Smooth muscle cell (in vitro differentiated cells): Measurements from ENCODE around the gene PNLIPRP3. TPM values are rescaled to one million over a fixed set of nuclear protein-coding genes. Genes with fewer than 3 reads are reported as not detected.
A peak's percentile ranks its signal among the peaks of the same experiment; 100 is the strongest.

Source experiments
- DNase-seq: peaks from one replicate; lab custom pipeline; 2025; ENCODE audit not compliant: unreplicated experiment; lab: John Stamatoyannopoulos, UW
- H2AFZ ChIP-seq: fragments of 200-600 bp; sonication (generic); 2 replicates; pipeline ENCODE4 v1.6.0; 2016; ENCODE audit warnings: antibody characterized with exemption, low read depth, mild to moderate bottlenecking
- H3F3A ChIP-seq: fragments of 200-600 bp; sonication (generic); 2 replicates; pipeline ENCODE4 v1.6.0; 2017; ENCODE audit warnings: antibody characterized with exemption, low read depth
- H3K27ac ChIP-seq: fragments of 200-600 bp; sonication (generic); 2 replicates; pipeline ENCODE4 v1.5.1; 2016; ENCODE audit warnings: low read depth, mild to moderate bottlenecking
- H3K27me3 ChIP-seq: fragments of 200-600 bp; sonication (generic); 2 replicates; pipeline ENCODE4 v1.6.1; 2016; ENCODE audit warnings: low read depth, mild to moderate bottlenecking
- H3K36me3 ChIP-seq: fragments of 200-600 bp; sonication (generic); 2 replicates; pipeline ENCODE4 v1.5.1; 2016; ENCODE audit warnings: low read depth
- H3K4me1 ChIP-seq: fragments of 200-600 bp; sonication (generic); 2 replicates; pipeline ENCODE4 v1.5.1; 2016; ENCODE audit warnings: low read depth
- H3K4me2 ChIP-seq: fragments of 200-600 bp; sonication (generic); 2 replicates; pipeline ENCODE4 v1.6.0; 2016; ENCODE audit warnings: mild to moderate bottlenecking
- H3K4me3 ChIP-seq: fragments of 200-600 bp; sonication (generic); 2 replicates; pipeline ENCODE4 v1.5.1; 2016; ENCODE audit warnings: mild to moderate bottlenecking
- H3K79me2 ChIP-seq: fragments of 200-600 bp; sonication (generic); 2 replicates; pipeline ENCODE4 v1.6.0; 2016; ENCODE audit warnings: low read depth, mild to moderate bottlenecking
- H3K9ac ChIP-seq: fragments of 200-600 bp; sonication (generic); 2 replicates; pipeline ENCODE4 v1.6.0; 2016; ENCODE audit warnings: low read depth
- H3K9me3 ChIP-seq: fragments of 200-600 bp; sonication (generic); replicated peaks from 2 replicates; pipeline ENCODE4 v1.5.1; 2016; ENCODE audit warnings: low read depth
- H4K20me1 ChIP-seq: fragments of 200-600 bp; sonication (generic); 2 replicates; pipeline ENCODE4 v1.6.0; 2016; ENCODE audit warnings: low read depth
- CTCF ChIP-seq: fragments of 200-600 bp; sonication (generic); IDR thresholded peaks from 2 replicates; pipeline ENCODE4 v1.5.1; 2017; ENCODE audit warnings: borderline replicate concordance, mild to moderate bottlenecking, antibody characterized with exemption; ENCODE audit not compliant: insufficient read depth, poor library complexity, severe bottlenecking
- WGBS: methylation state at CpG from one replicate; pipeline ENCODE4 v1.1.7; 2016; ENCODE audit warnings: low lambda C conversion rate; 5-methylcytosine and 5-hydroxymethylcytosine counted together
- polyA plus RNA-seq: library from polyadenylated mRNA; unstranded; fragments of >200 nt; fragmentation: Nextera tagmentation; extraction: Ambion mirVana; gene quantifications from 2 replicates; pipeline ENCODE4 v1.2.1, GENCODE V29; 2016
- total RNA-seq: library from RNA; depleted of rRNA; stranded (reverse); fragments of >200 nt; gene quantifications from 2 replicates; pipeline ENCODE4 v1.2.3, GENCODE V29; 2014

The PNLIPRP3 gene
- total and polyA plus RNA-seq, 2 experiments from 2014 or later, result 0.31 TPM; not detected in 1

- no peak for DNase-seq
- Histone ChIP-seq H3K9me3 (no peaks in the 10 kb centered on the region), H3K79me2 (no peaks in the 10 kb centered on the region), H3K36me3 (no peaks in the 10 kb centered on the region), H3K4me2 (peak overlapping the region; percentile 71), H3K27ac (peak overlapping the region; percentile 81), H3F3A (peaks cover 17% of the 10 kb centered on the region), H3K4me1 (no peaks in the 10 kb centered on the region), H3K9ac (peak overlapping the region; percentile 27), H3K4me3 (no peak overlapping the region), H2AFZ (no peak overlapping the region), H3K27me3 (no peaks in the 10 kb centered on the region), H4K20me1 (no peaks in the 10 kb centered on the region)
- 10% methylated on average over 3 of the region's 3 CpGs for WGBS
- TF ChIP-seq CTCF, result no peak
These were observed 41.8 kb downstream of the PNLIPRP3 start for GRCh38 chr10:116469437-116469836.

GRCh38 chr10:116470071-116470470, 42.4 kb downstream of the PNLIPRP3 start:
- Histone ChIP-seq H3K9ac (peak overlapping the region; percentile 27), H3K36me3 (no peaks in the 10 kb centered on the region), H3K4me2 (peak overlapping the region; percentile 71), H3K4me1 (no peaks in the 10 kb centered on the region), H3K9me3 (no peaks in the 10 kb centered on the region), H3K79me2 (no peaks in the 10 kb centered on the region), H3F3A (peaks cover 17% of the 10 kb centered on the region), H2AFZ (no peak overlapping the region), H3K27ac (peak overlapping the region; percentile 81), H4K20me1 (no peaks in the 10 kb centered on the region), H3K4me3 (no peak overlapping the region), H3K27me3 (no peaks in the 10 kb centered on the region)
- no peak for DNase-seq
- 28% methylated on average over 4 of the region's 4 CpGs for WGBS
- TF ChIP-seq CTCF, result no peak

- Histone ChIP-seq H4K20me1 (no peaks in the 10 kb centered on the region), H3F3A (peaks cover 17% of the 10 kb centered on the region), H3K27ac (peak overlapping the region; percentile 54), H2AFZ (no peak overlapping the region), H3K9ac (no peak overlapping the region), H3K27me3 (no peaks in the 10 kb centered on the region), H3K4me2 (no peak overlapping the region), H3K9me3 (no peaks in the 10 kb centered on the region), H3K4me3 (no peak overlapping the region), H3K4me1 (no peaks in the 10 kb centered on the region), H3K79me2 (no peaks in the 10 kb centered on the region), H3K36me3 (no peaks in the 10 kb centered on the region)
- no peak for DNase-seq
- peak; percentile 28 for TF ChIP-seq CTCF
- 73% methylated on average over 6 of the region's 6 CpGs for WGBS
These were observed 43.2 kb downstream of the PNLIPRP3 start for GRCh38 chr10:116470768-116471415.

- no peaks in the 10 kb centered on the region for H4K20me1 ChIP-seq
- no peaks in the 10 kb centered on the region for H3K36me3 ChIP-seq
- TF ChIP-seq CTCF, result no peak
- 20% methylated on average over 4 of the region's 4 CpGs for WGBS
- no peaks in the 10 kb centered on the region for H3K79me2 ChIP-seq
- peaks cover 14% of the 10 kb centered on the region for H3F3A ChIP-seq
- no peak overlapping the region for H3K4me3 ChIP-seq
- H3K27me3 ChIP-seq, result no peaks in the 10 kb centered on the region
- peak overlapping the region; percentile 48 for H3K9ac ChIP-seq
- peak overlapping the region; percentile 26 for H3K4me2 ChIP-seq
- DNase-seq, result no peak
- no peaks in the 10 kb centered on the region for H3K4me1 ChIP-seq
- peak overlapping the region; percentile 40 for H3K27ac ChIP-seq
- no peaks in the 10 kb centered on the region for H3K9me3 ChIP-seq
- H2AFZ ChIP-seq, result no peak overlapping the region
These were observed 45.2 kb downstream of the PNLIPRP3 start for GRCh38 chr10:116472891-116473290.
